Dorsolateral prefrontal cortex (tissue), 118 donors: Measurements from ENCODE around the gene TAP1. TPM values are rescaled to one million over a fixed set of nuclear protein-coding genes. Genes with fewer than 3 reads are reported as not detected.

Experiments used
- total RNA-seq, 120 experiments: library from RNA; stranded (reverse); gene quantifications; one replicate each; pipeline versions ENCODE4 v1.2.3 to v1.2.4, GENCODE V29; 2022

Gene TAP1
- total RNA-seq, 120 experiments from 2014 or later = 10.8 to 44.1 (median 18.6) TPM

Other genes starting within 250 kb of the TAP1 start
- 10 to 100 TPM in 36 of 120 experiments, 1 to 10 TPM in 78, under 1 TPM in 4, not detected in 2; 0.47 to 30.3 (median 6.0) TPM for gene HLA-DQA1, start 216.3 kb downstream of the TAP1 start, total RNA-seq
- 10 to 100 TPM in 66 of 120 experiments, 1 to 10 TPM in 47, under 1 TPM in 7; 0.44 to 49.7 (median 12.7) TPM for gene HLA-DQB1, start 187.0 kb downstream of the TAP1 start, total RNA-seq
- 1 to 10 TPM in 38 of 120 experiments, under 1 TPM in 35, not detected in 47; 0.30 to 4.3 (median 1.0) TPM for gene HLA-DQA2, start 112.3 kb downstream of the TAP1 start, total RNA-seq
- 1 to 10 TPM in 50 of 120 experiments, under 1 TPM in 17, not detected in 53; 0.40 to 6.2 (median 2.2) TPM for gene HLA-DQB2, start 90.2 kb downstream of the TAP1 start, total RNA-seq
- gene HLA-DOB, start 36.7 kb downstream of the TAP1 start, total RNA-seq = 1 to 10 TPM in 48 of 120 experiments, under 1 TPM in 40, not detected in 32; 0.33 to 9.9 (median 1.0) TPM
- 10 to 100 TPM; 12.3 to 50.8 (median 24.2) TPM for gene TAP2, start 15.0 kb downstream of the TAP1 start, total RNA-seq
- gene PSMB8, start 9.7 kb downstream of the TAP1 start, total RNA-seq = 10 to 100 TPM in 101 of 120 experiments, 1 to 10 TPM in 19; 6.7 to 33.3 (median 13.1) TPM
- gene PSMB9, start 488 bp upstream of the TAP1 start, total RNA-seq = 10 to 100 TPM in 85 of 120 experiments, 1 to 10 TPM in 35; 3.1 to 32.7 (median 12.7) TPM
- 10 to 100 TPM in 63 of 120 experiments, 1 to 10 TPM in 57; 2.4 to 46.1 (median 10.3) TPM for gene HLA-DMB, start 87.3 kb upstream of the TAP1 start, total RNA-seq
- 10 to 100 TPM in 91 of 120 experiments, 1 to 10 TPM in 29; 5.0 to 44.2 (median 15.1) TPM for gene HLA-DMA, start 99.4 kb upstream of the TAP1 start, total RNA-seq
- gene BRD2, start 114.9 kb upstream of the TAP1 start, total RNA-seq = 100 to 1,000 TPM; 107 to 197 (median 134) TPM
- 1 to 10 TPM in 118 of 120 experiments, under 1 TPM in 2; 0.64 to 9.6 (median 3.2) TPM for gene HLA-DOA, start 155.9 kb upstream of the TAP1 start, total RNA-seq
- 100 to 1,000 TPM in 2 of 120 experiments, 10 to 100 TPM in 115, 1 to 10 TPM in 3; 5.9 to 107 (median 35.2) TPM for gene HLA-DPA1, start 219.9 kb upstream of the TAP1 start, total RNA-seq
- gene HLA-DPB1, start 222.3 kb upstream of the TAP1 start, total RNA-seq = 10 to 100 TPM; 14.1 to 88.3 (median 30.5) TPM